H9 (cell line): ENCODE data around the gene NLRP1. TPM values are rescaled to one million over a fixed set of nuclear protein-coding genes. Genes with fewer than 3 reads are reported as not detected.

ENCODE experiments used
- DNase-seq: peaks from one replicate; pipeline ENCODE4 v3.0.0-alpha.2; 2017
- H2AFZ ChIP-seq: one replicate; pipeline ENCODE4 v1.6.1; 2013; ENCODE audit warnings: mild to moderate bottlenecking, low read length, control low read depth, moderate library complexity
- H2AK5ac ChIP-seq: 2 replicates; pipeline ENCODE4 v1.6.1; 2013; ENCODE audit warnings: low read length, control low read depth, mixed read lengths; ENCODE audit not compliant: insufficient read length
- H2BK120ac ChIP-seq: one replicate; pipeline ENCODE4 v1.6.1; 2013; ENCODE audit warnings: low read depth, mild to moderate bottlenecking, low read length, control low read depth, inconsistent platforms; ENCODE audit not compliant: poor library complexity, severe bottlenecking
- H2BK12ac ChIP-seq: 2 replicates; pipeline ENCODE4 v1.6.1; 2013; ENCODE audit warnings: low read length, control low read depth, mixed read lengths, low read depth; ENCODE audit not compliant: insufficient read length
- H2BK15ac ChIP-seq: 2 replicates; pipeline ENCODE4 v1.6.1; 2013; ENCODE audit warnings: low read depth, low read length, control low read depth
- H2BK20ac ChIP-seq: one replicate; pipeline ENCODE4 v1.6.1; 2013; ENCODE audit warnings: low read depth, mild to moderate bottlenecking, low read length, control low read depth, inconsistent platforms; ENCODE audit not compliant: poor library complexity, severe bottlenecking
- H2BK5ac ChIP-seq: 2 replicates; pipeline ENCODE4 v1.6.1; 2013; ENCODE audit warnings: low read length, control low read depth, mixed read lengths; ENCODE audit not compliant: insufficient read length
- H3K14ac ChIP-seq: 2 replicates; pipeline ENCODE4 v1.6.1; 2013; ENCODE audit warnings: low read length, control low read depth; ENCODE audit not compliant: insufficient read depth
- H3K18ac ChIP-seq: 2 replicates; pipeline ENCODE4 v1.6.1; 2013; ENCODE audit warnings: low read depth, mild to moderate bottlenecking, mixed read lengths, low read length, control low read depth; ENCODE audit not compliant: insufficient read length
- H3K23ac ChIP-seq: 2 replicates; pipeline ENCODE4 v1.6.1; 2013; ENCODE audit warnings: low read length, control low read depth, mixed read lengths, low read depth; ENCODE audit not compliant: insufficient read length
- H3K23me2 ChIP-seq: 2 replicates; pipeline ENCODE4 v1.6.1; 2013; ENCODE audit warnings: low read depth, mild to moderate bottlenecking, mixed read lengths, low read length, control low read depth; ENCODE audit not compliant: insufficient read length, poor library complexity, severe bottlenecking
- H3K27ac ChIP-seq: 2 replicates; pipeline ENCODE4 v1.5.1; 2013; ENCODE audit warnings: low read length, control low read depth, mixed read lengths, low read depth; ENCODE audit not compliant: insufficient read length
- H3K27me3 ChIP-seq: 2 replicates; pipeline ENCODE4 v1.6.1; 2013; ENCODE audit warnings: low read length, control low read depth, inconsistent platforms; ENCODE audit not compliant: insufficient read depth
- H3K4ac ChIP-seq: 2 replicates; pipeline ENCODE4 v1.6.1; 2013; ENCODE audit warnings: low read depth, mild to moderate bottlenecking, control low read depth, inconsistent platforms, low read length, moderate library complexity
- H3K4me1 ChIP-seq: 2 replicates; pipeline ENCODE4 v1.6.1; 2013; ENCODE audit warnings: low read length, control low read depth, inconsistent platforms; ENCODE audit not compliant: insufficient read depth
- H3K4me2 ChIP-seq: 2 replicates; pipeline ENCODE4 v1.6.1; 2013; ENCODE audit warnings: low read length, control low read depth, mixed read lengths; ENCODE audit not compliant: insufficient read length, insufficient read depth
- H3K56ac ChIP-seq: 2 replicates; pipeline ENCODE4 v1.6.1; 2013; ENCODE audit warnings: low read depth, mild to moderate bottlenecking, mixed read lengths, low read length, control low read depth; ENCODE audit not compliant: insufficient read length
- H3K79me1 ChIP-seq: 2 replicates; pipeline ENCODE4 v1.6.1; 2013; ENCODE audit warnings: low read depth, mild to moderate bottlenecking, moderate library complexity, low read length, control low read depth, inconsistent platforms; ENCODE audit not compliant: insufficient read depth, poor library complexity, severe bottlenecking
- H3K79me2 ChIP-seq: 2 replicates; pipeline ENCODE4 v1.6.1; 2013; ENCODE audit warnings: low read length, control low read depth, inconsistent platforms; ENCODE audit not compliant: insufficient read depth
- H3K9ac ChIP-seq: 2 replicates; pipeline ENCODE4 v1.6.1; 2013; ENCODE audit warnings: low read length, control low read depth, mixed read lengths; ENCODE audit not compliant: insufficient read length; ENCODE audit errors: extremely low read depth
- H3K9me3 ChIP-seq: one replicate; pipeline ENCODE4 v1.6.1; 2013; ENCODE audit warnings: low read depth, low read length, inconsistent platforms; ENCODE audit not compliant: control insufficient read depth
- H3T11ph ChIP-seq: one replicate; pipeline ENCODE4 v1.6.1; 2013; ENCODE audit warnings: mild to moderate bottlenecking, low read length, control low read depth, inconsistent platforms
- H4K20me1 ChIP-seq: one replicate; pipeline ENCODE4 v1.6.1; 2013; ENCODE audit not compliant: control insufficient read depth, insufficient read length, insufficient read depth
- H4K5ac ChIP-seq: 2 replicates; pipeline ENCODE4 v1.6.1; 2013; ENCODE audit warnings: low read depth, mild to moderate bottlenecking, mixed read lengths, low read length, control low read depth; ENCODE audit not compliant: insufficient read length
- H4K8ac ChIP-seq: replicated peaks from 2 replicates; pipeline ENCODE4 v1.6.1; 2013; ENCODE audit warnings: low read length, control low read depth, mixed read lengths, low read depth; ENCODE audit not compliant: insufficient read length
- H4K91ac ChIP-seq: 2 replicates; pipeline ENCODE4 v1.6.1; 2013; ENCODE audit warnings: low read depth, mild to moderate bottlenecking, moderate library complexity, mixed read lengths, low read length, control low read depth; ENCODE audit not compliant: insufficient read length
- H3K27ac Mint-ChIP-seq, 3 experiments: 2 replicates in 2 of 3; 3 replicates in 1 of 3; pipeline ENCODE4 v1.8.0; 2020 to 2021; ENCODE audit warnings: mixed read lengths in 3 of 3, mild to moderate bottlenecking in 1 of 3, moderate library complexity in 1 of 3
- H3K27me3 Mint-ChIP-seq: 2 replicates; pipeline ENCODE4 v1.8.0; 2021; ENCODE audit warnings: low read depth, mild to moderate bottlenecking, moderate library complexity, mixed read lengths
- H3K36me3 Mint-ChIP-seq, 3 experiments: 2 replicates in 2 of 3; 3 replicates in 1 of 3; pipeline ENCODE4 v1.8.0; 2020 to 2021; ENCODE audit warnings: low read depth in 3 of 3, mixed read lengths in 3 of 3; ENCODE audit not compliant: insufficient read depth in 1 of 3
- H3K4me1 Mint-ChIP-seq, 2 experiments: 2 replicates each; pipeline ENCODE4 v1.8.0; 2020; ENCODE audit warnings: mixed read lengths in 2 of 2
- H3K4me3 Mint-ChIP-seq, 2 experiments: 2 replicates in 1 of 2; 3 replicates in 1 of 2; pipeline ENCODE4 v1.8.0; 2020 to 2021; ENCODE audit warnings: mild to moderate bottlenecking in 2 of 2, mixed read lengths in 2 of 2, moderate library complexity in 1 of 2
- H3K9me3 Mint-ChIP-seq, 2 experiments: 2 replicates in 1 of 2; 3 replicates in 1 of 2; pipeline ENCODE4 v1.8.0; 2020; ENCODE audit warnings: mild to moderate bottlenecking in 2 of 2, mixed read lengths in 2 of 2, moderate library complexity in 1 of 2
- WGBS: extraction: QIAGEN DNeasy Blood & Tissue Kit; methylation state at CpG from one replicate; pipeline ENCODE4 v1.1.7; 2013; ENCODE audit warnings: missing lambda C conversion rate, low lambda C conversion rate, mixed read lengths; ENCODE audit not compliant: insufficient read length; ENCODE audit errors: extremely low coverage; 5-methylcytosine and 5-hydroxymethylcytosine counted together
- total RNA-seq: library from RNA; stranded (reverse); gene quantifications from 2 replicates; pipeline ENCODE4 v1.2.1, GENCODE V29; 2021
- TF ChIP-seq, protein P1 (sequence below): fragments of 200-600 bp; sonication (generic); conservative IDR thresholded peaks from 3 replicates; pipeline ENCODE4 v1.8.0; 2021; ENCODE audit warnings: antibody characterized with exemption, mild to moderate bottlenecking

NLRP1 gene
- total RNA-seq, 1 experiment from 2014 or later = 12.1 TPM

DNA sequence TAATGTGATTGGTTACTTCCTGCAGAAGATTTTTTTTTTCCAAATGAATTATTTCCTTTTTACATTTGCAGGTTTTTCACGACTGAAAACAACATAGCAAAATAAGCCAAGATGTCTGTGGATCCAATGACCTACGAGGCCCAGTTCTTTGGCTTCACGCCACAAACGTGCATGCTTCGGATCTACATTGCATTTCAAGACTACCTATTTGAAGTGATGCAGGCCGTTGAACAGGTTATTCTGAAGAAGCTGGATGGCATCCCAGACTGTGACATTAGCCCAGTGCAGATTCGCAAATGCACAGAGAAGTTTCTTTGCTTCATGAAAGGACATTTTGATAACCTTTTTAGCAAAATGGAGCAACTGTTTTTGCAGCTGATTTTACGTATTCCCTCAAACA, 95.6 kb downstream of the NLRP1 start:
- H3K4me2 ChIP-seq = no peak overlapping the region
- Mint-ChIP-seq H3K4me1 (peaks cover 4 to 21% of the 10 kb centered on the region in 2 experiments), H3K27me3 (peaks cover 1% of the 10 kb centered on the region; the same call in 1 of the 2 replicates), H3K9me3 (no peaks in the 10 kb centered on the region), H3K27ac (no peak overlapping the region), H3K36me3 (peaks cover 21 to 47% (median 37%) of the 10 kb centered on the region in 3 experiments), H3K4me3 (no peak overlapping the region)
- TF ChIP-seq, protein P1, sequence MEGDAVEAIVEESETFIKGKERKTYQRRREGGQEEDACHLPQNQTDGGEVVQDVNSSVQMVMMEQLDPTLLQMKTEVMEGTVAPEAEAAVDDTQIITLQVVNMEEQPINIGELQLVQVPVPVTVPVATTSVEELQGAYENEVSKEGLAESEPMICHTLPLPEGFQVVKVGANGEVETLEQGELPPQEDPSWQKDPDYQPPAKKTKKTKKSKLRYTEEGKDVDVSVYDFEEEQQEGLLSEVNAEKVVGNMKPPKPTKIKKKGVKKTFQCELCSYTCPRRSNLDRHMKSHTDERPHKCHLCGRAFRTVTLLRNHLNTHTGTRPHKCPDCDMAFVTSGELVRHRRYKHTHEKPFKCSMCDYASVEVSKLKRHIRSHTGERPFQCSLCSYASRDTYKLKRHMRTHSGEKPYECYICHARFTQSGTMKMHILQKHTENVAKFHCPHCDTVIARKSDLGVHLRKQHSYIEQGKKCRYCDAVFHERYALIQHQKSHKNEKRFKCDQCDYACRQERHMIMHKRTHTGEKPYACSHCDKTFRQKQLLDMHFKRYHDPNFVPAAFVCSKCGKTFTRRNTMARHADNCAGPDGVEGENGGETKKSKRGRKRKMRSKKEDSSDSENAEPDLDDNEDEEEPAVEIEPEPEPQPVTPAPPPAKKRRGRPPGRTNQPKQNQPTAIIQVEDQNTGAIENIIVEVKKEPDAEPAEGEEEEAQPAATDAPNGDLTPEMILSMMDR = no peak
- peaks cover 13% of the 10 kb centered on the region; the same call in 1 of the 2 replicates for H3K79me2 ChIP-seq
- H3K23me2 ChIP-seq = peaks cover 12% of the 10 kb centered on the region
- no peak overlapping the region for H3K23ac ChIP-seq
- no peak overlapping the region for H2BK12ac ChIP-seq
- H4K8ac ChIP-seq = no peak overlapping the region
- H4K91ac ChIP-seq = no peak overlapping the region
- no peak overlapping the region for H3K14ac ChIP-seq
- no peaks in the 10 kb centered on the region for H3K9me3 ChIP-seq
- H2BK20ac ChIP-seq = no peak overlapping the region
- H3K18ac ChIP-seq = no peak overlapping the region
- no peak overlapping the region for H2BK5ac ChIP-seq
- H3T11ph ChIP-seq = no peak overlapping the region
- H3K4me1 ChIP-seq = no peaks in the 10 kb centered on the region
- no peaks in the 10 kb centered on the region for H3K27me3 ChIP-seq
- H2BK15ac ChIP-seq = no peak overlapping the region
- DNase-seq = no peak
- no peak overlapping the region for H3K27ac ChIP-seq
- no peak overlapping the region for H4K5ac ChIP-seq
- no CpG with 5 or more reads among the region's 8 CpGs for WGBS
- no peaks in the 10 kb centered on the region for H4K20me1 ChIP-seq
- no peak overlapping the region for H3K56ac ChIP-seq
- H2BK120ac ChIP-seq = no peak overlapping the region
- no peak overlapping the region for H2AK5ac ChIP-seq
- no peak overlapping the region for H2AFZ ChIP-seq
- no peak overlapping the region for H3K9ac ChIP-seq
- H3K4ac ChIP-seq = no peak overlapping the region
- peaks cover 3% of the 10 kb centered on the region for H3K79me1 ChIP-seq
